ENCODE data around the gene ARHGAP24. TPM values are rescaled to one million over a fixed set of nuclear protein-coding genes. Genes with fewer than 3 reads are reported as not detected.
"Not testable (repeated sequence)": the region's sequence is repeated elsewhere in the genome, so short reads cannot be mapped to it uniquely, and the experiment has no call there.

Gene ARHGAP24
- total RNA-seq, 1 experiment from 2014 or later: 65.1 TPM

DNA sequence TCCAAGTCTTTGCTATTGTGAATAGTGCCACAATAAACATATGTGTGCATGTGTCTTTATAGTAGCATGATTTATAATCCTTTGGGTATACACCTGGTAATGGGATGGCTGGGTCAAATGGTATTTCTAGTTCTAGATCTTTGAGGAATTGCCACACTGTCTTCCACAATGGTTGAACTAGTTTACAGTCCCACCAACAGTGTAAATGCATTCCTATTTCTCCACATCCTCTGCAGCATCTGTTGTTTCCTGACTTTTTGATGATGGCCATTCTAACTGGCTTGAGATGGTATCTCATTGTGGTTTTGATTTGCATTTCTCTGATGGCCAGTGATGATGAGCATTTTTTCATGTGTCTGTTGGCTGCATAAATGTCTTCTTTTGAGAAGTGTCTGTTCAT lies 26.2 kb downstream of the ARHGAP24 start:
- H3K36me3 ChIP-seq (ENCODE audit: insufficient read depth, low read length); H3K9me2 ChIP-seq (replicated peaks; ENCODE audit: insufficient read depth, low read length); H3K27me3 ChIP-seq (ENCODE audit: low read length); H3K4me3 ChIP-seq (ENCODE audit: low read length); H3K9ac ChIP-seq (ENCODE audit: low read length); H4K20me1 ChIP-seq (ENCODE audit: insufficient read depth, low read depth, low read length); H3K4me2 ChIP-seq (ENCODE audit: low read depth, low read length, poor library complexity, severe bottlenecking); H3K27ac ChIP-seq (ENCODE audit: low read length); H2AFZ ChIP-seq (ENCODE audit: low read length); DNase-seq; H3K9me3 ChIP-seq (ENCODE audit: low read length): not testable (repeated sequence)
- Histone ChIP-seq H3K4me1 (ENCODE audit: low read length) (peaks cover 34% of the 10 kb centered on the region), H3K79me2 (ENCODE audit: low read length) (peaks cover 67% of the 10 kb centered on the region)

DNA sequence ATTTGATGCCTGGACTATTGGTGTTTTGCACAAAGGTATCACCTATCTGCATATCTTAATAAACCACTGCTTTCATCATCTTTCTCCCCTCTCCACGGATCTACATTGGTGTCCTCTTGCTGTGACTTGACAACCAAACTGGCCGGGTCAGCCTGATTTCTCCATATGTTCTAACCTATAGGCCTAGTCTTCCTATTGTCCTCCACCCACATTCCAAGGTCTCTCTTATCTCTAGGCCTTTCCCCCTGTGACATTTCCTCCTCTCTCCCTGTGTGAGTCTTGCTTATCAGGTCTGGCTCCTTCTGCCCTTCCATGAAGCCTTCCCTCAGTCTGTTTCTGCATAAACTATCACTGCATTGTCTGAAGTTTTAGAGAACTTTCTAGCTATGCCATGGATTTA lies 33.7 kb downstream of the ARHGAP24 start:
- Histone ChIP-seq H3K9me2 (replicated peaks; ENCODE audit: insufficient read depth, low read length) (no peaks in the 10 kb centered on the region), H3K36me3 (ENCODE audit: insufficient read depth, low read length) (no peaks in the 10 kb centered on the region), H4K20me1 (ENCODE audit: insufficient read depth, low read depth, low read length) (no peaks in the 10 kb centered on the region), H2AFZ (ENCODE audit: low read length) (no peak overlapping the region), H3K4me2 (ENCODE audit: low read depth, low read length, poor library complexity, severe bottlenecking) (no peak overlapping the region), H3K4me3 (ENCODE audit: low read length) (no peak overlapping the region), H3K4me1 (ENCODE audit: low read length) (peaks cover 50% of the 10 kb centered on the region), H3K27ac (ENCODE audit: low read length) (peak overlapping the region; percentile 35; the same call in 1 of the 2 replicates), H3K79me2 (ENCODE audit: low read length) (peaks cover 63% of the 10 kb centered on the region), H3K27me3 (ENCODE audit: low read length) (no peaks in the 10 kb centered on the region), H3K9me3 (ENCODE audit: low read length) (no peaks in the 10 kb centered on the region), H3K9ac (ENCODE audit: low read length) (no peak overlapping the region)
- DNase-seq: no peak

DNA sequence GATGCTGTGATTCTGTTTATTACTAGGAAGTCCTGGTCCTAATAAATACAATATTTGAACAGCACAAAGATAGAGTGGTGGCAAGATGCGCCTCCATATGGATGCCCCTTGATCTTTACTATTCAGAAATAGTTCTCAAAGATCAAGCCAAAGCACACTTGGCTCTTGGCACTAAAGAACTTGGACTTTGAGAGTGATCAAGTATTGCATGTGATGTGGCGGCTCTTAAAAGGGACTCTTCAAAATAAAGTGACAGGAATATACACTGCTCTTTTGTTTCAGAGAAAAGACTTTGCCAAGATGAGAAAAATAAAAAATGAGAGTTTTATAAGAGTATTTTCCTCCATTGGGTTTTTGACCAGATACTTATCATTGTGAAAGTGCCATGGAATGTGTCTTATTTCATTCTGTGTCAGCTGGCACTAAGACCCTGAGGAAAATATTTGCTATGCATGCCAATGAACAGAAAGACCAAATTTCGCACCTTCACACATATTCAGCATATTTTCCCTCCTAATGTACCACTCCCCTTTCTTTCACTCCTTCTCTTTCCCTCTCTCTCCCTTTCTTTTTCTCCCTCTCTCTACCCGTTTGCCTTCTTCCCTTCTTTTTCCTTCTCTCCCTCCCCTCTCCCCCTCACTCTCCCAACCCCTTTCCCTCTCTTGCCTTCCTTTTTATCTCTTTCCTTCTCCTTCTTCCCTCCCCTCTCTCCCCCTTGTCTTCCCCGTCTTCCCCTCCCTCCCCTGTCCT lies 35.1 kb downstream of the ARHGAP24 start:
- Histone ChIP-seq H3K79me2 (ENCODE audit: low read length) (peaks cover 77% of the 10 kb centered on the region), H3K27me3 (ENCODE audit: low read length) (no peaks in the 10 kb centered on the region), H3K27ac (ENCODE audit: low read length) (no peak overlapping the region), H3K9ac (ENCODE audit: low read length) (no peak overlapping the region), H3K9me2 (replicated peaks; ENCODE audit: insufficient read depth, low read length) (no peaks in the 10 kb centered on the region), H3K4me3 (ENCODE audit: low read length) (no peak overlapping the region), H3K36me3 (ENCODE audit: insufficient read depth, low read length) (no peaks in the 10 kb centered on the region), H3K4me1 (ENCODE audit: low read length) (peaks cover 63% of the 10 kb centered on the region), H3K4me2 (ENCODE audit: low read depth, low read length, poor library complexity, severe bottlenecking) (no peak overlapping the region), H2AFZ (ENCODE audit: low read length) (no peak overlapping the region), H4K20me1 (ENCODE audit: insufficient read depth, low read depth, low read length) (no peaks in the 10 kb centered on the region), H3K9me3 (ENCODE audit: low read length) (no peaks in the 10 kb centered on the region)
- no peak for DNase-seq

DNA sequence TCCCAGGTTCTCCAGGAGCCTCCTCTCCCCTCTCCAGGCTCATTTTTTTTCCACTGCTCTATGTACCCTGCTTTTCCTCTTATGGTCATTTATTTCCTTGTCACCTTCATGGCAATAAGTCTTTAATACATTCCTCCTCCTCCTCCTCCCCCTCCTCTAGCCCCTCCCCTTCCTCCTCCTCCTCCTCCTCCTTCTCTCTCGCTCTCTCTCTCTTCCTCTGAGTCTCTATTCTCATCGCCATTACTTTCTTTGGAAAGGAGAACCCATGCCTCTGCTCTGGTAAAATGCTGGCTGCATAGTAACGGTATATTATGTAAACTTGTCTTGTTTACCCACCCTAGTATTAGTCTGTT lies 35.7 kb downstream of the ARHGAP24 start:
- Histone ChIP-seq H3K9me2 (replicated peaks; ENCODE audit: insufficient read depth, low read length) (no peaks in the 10 kb centered on the region), H3K27me3 (ENCODE audit: low read length) (no peaks in the 10 kb centered on the region), H3K4me1 (ENCODE audit: low read length) (peaks cover 68% of the 10 kb centered on the region), H3K9me3 (ENCODE audit: low read length) (no peaks in the 10 kb centered on the region), H3K4me2 (ENCODE audit: low read depth, low read length, poor library complexity, severe bottlenecking) (no peak overlapping the region), H2AFZ (ENCODE audit: low read length) (no peak overlapping the region), H3K4me3 (ENCODE audit: low read length) (no peak overlapping the region), H4K20me1 (ENCODE audit: insufficient read depth, low read depth, low read length) (no peaks in the 10 kb centered on the region), H3K9ac (ENCODE audit: low read length) (no peak overlapping the region), H3K27ac (ENCODE audit: low read length) (no peak overlapping the region), H3K79me2 (ENCODE audit: low read length) (peaks cover 79% of the 10 kb centered on the region), H3K36me3 (ENCODE audit: insufficient read depth, low read length) (no peaks in the 10 kb centered on the region)
- no peak for DNase-seq

DNA sequence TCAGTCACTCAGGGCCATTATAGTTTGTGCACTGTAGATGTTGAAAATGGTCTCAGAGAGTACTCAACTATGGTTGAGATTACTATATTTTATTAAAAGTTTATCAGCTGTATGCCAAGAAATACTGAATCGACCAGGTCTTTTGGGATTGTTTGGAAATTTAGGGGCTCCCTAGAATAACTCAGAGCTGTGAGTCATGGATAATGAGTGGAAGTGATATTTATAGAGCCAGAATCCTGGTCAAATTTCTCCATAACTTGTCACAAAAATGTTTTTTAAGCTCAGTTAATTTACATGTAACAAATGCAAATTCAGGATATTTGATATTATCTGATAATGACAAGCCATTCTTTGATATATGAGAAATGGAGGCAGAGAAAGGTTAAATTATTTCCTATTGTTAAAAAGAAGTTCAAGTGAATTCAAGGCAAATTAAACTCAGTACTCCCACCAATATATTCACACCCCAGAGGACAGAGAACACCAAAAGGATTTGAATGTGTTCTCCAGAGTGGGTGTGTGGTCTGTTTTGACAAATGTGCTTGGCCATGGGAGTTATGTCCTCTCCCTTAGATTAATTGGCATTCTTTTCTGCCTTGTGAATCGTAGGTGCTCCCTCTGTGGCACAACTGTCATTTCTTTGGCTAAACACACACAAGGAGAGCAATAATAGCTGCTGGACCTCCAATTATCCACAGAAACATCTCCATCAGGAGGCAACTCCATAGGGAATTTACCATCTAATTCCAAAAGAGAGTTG lies 37.7 kb downstream of the ARHGAP24 start:
- H3K27me3 ChIP-seq (ENCODE audit: low read length): no peaks in the 10 kb centered on the region
- peak overlapping the region; percentile 52; the same call in 1 of the 2 replicates for H3K9ac ChIP-seq (ENCODE audit: low read length)
- H3K4me2 ChIP-seq (ENCODE audit: low read depth, low read length, poor library complexity, severe bottlenecking): peak overlapping the region; percentile 62
- peaks cover 78% of the 10 kb centered on the region for H3K4me1 ChIP-seq (ENCODE audit: low read length)
- H3K36me3 ChIP-seq (ENCODE audit: insufficient read depth, low read length): no peaks in the 10 kb centered on the region
- DNase-seq: no peak
- H2AFZ ChIP-seq (ENCODE audit: low read length): no peak overlapping the region
- no peaks in the 10 kb centered on the region for H3K9me2 ChIP-seq (replicated peaks; ENCODE audit: insufficient read depth, low read length)
- peak overlapping the region; percentile 34; the same call in 1 of the 2 replicates for H3K4me3 ChIP-seq (ENCODE audit: low read length)
- peaks cover 88% of the 10 kb centered on the region for H3K79me2 ChIP-seq (ENCODE audit: low read length)
- no peaks in the 10 kb centered on the region for H3K9me3 ChIP-seq (ENCODE audit: low read length)
- H3K27ac ChIP-seq (ENCODE audit: low read length): peak overlapping the region; percentile 49
- H4K20me1 ChIP-seq (ENCODE audit: insufficient read depth, low read depth, low read length): no peaks in the 10 kb centered on the region

DNA sequence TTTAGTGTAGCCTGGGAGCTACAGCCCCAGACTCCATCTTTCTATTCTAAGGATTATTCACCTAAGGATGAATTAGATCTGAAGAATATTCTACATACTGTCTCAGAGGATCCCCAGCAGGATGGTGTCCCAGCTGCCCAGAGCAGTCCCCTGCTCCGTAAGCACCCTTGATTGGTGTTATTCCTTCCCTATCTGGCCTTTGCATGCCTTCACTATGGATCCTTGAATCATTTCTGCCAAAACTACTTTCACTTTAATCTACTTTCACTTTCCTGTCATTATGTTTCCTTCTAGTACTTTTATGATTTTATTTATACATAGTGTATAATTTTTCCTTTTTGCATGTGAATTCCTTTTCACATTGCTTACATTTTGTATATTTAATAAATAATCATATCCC lies 39.2 kb downstream of the ARHGAP24 start:
- Histone ChIP-seq H3K27ac (ENCODE audit: low read length) (peak overlapping the region; percentile 49), H3K27me3 (ENCODE audit: low read length) (no peaks in the 10 kb centered on the region), H3K4me1 (ENCODE audit: low read length) (peaks cover 69% of the 10 kb centered on the region), H3K9ac (ENCODE audit: low read length) (peak overlapping the region; percentile 52), H3K9me2 (replicated peaks; ENCODE audit: insufficient read depth, low read length) (no peaks in the 10 kb centered on the region), H3K79me2 (ENCODE audit: low read length) (peaks cover 87% of the 10 kb centered on the region), H3K36me3 (ENCODE audit: insufficient read depth, low read length) (no peaks in the 10 kb centered on the region), H3K4me2 (ENCODE audit: low read depth, low read length, poor library complexity, severe bottlenecking) (peak overlapping the region; percentile 62), H3K4me3 (ENCODE audit: low read length) (peak overlapping the region; percentile 34; the same call in 1 of the 2 replicates), H2AFZ (ENCODE audit: low read length) (no peak overlapping the region), H4K20me1 (ENCODE audit: insufficient read depth, low read depth, low read length) (no peaks in the 10 kb centered on the region), H3K9me3 (ENCODE audit: low read length) (no peaks in the 10 kb centered on the region)
- no peak for DNase-seq

DNA sequence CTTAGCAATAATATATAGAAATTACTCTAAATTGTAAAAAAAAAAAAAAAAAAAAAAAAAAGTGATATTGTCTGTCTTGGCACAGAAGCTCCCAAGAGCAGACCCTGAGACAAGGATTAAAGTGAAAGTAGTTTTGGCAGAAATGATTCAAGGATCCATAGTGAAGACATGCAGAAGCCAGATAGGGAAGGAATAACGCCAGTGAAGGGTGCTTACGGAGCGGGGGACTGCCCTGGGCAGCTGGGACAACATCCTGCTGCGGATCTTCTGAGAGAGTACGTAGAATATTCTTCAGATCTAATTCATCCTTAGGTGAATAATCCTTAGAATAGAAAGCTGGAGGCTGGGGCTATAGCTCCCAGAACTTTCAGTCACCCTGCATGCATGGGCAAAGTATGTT lies 39.8 kb downstream of the ARHGAP24 start:
- H3K4me1 ChIP-seq (ENCODE audit: low read length): peaks cover 76% of the 10 kb centered on the region
- no peak for DNase-seq
- no peaks in the 10 kb centered on the region for H3K9me2 ChIP-seq (replicated peaks; ENCODE audit: insufficient read depth, low read length)
- peak overlapping the region; percentile 22 for H3K4me2 ChIP-seq (ENCODE audit: low read depth, low read length, poor library complexity, severe bottlenecking)
- no peak overlapping the region for H3K4me3 ChIP-seq (ENCODE audit: low read length)
- H3K9me3 ChIP-seq (ENCODE audit: low read length): no peaks in the 10 kb centered on the region
- H4K20me1 ChIP-seq (ENCODE audit: insufficient read depth, low read depth, low read length): no peaks in the 10 kb centered on the region
- H3K9ac ChIP-seq (ENCODE audit: low read length): no peak overlapping the region
- no peaks in the 10 kb centered on the region for H3K27me3 ChIP-seq (ENCODE audit: low read length)
- H3K79me2 ChIP-seq (ENCODE audit: low read length): peaks cover 93% of the 10 kb centered on the region
- H3K36me3 ChIP-seq (ENCODE audit: insufficient read depth, low read length): no peaks in the 10 kb centered on the region
- H3K27ac ChIP-seq (ENCODE audit: low read length): peak overlapping the region; percentile 49; the same call in 1 of the 2 replicates
- no peak overlapping the region for H2AFZ ChIP-seq (ENCODE audit: low read length)

DNA sequence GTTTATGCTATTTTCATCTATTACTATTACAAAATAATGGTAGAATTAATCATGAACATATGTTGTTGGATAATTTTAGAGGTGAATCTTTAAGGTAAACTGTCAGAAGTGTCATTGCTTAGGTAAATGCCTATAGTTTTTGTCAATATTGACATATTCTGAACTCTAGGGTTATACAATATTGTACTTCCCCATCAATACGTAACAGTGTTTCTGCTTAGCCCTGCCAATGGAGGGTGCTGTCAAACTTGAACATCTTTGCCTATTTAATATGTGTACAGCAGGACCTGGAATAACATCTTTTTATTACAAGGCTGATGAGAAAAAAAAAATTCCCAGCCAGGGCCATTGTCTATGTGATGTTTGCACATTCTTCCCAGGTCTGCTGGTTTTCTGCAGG lies 40.8 kb downstream of the ARHGAP24 start:
- Histone ChIP-seq H4K20me1 (ENCODE audit: insufficient read depth, low read depth, low read length) (no peaks in the 10 kb centered on the region), H3K9ac (ENCODE audit: low read length) (no peak overlapping the region), H3K4me1 (ENCODE audit: low read length) (peaks cover 78% of the 10 kb centered on the region), H2AFZ (ENCODE audit: low read length) (no peak overlapping the region), H3K9me3 (ENCODE audit: low read length) (no peaks in the 10 kb centered on the region), H3K27me3 (ENCODE audit: low read length) (no peaks in the 10 kb centered on the region), H3K27ac (ENCODE audit: low read length) (0 out of 2 replicates have a peak overlapping the region, but pooled peaks have one; percentile 26), H3K4me2 (ENCODE audit: low read depth, low read length, poor library complexity, severe bottlenecking) (no peak overlapping the region), H3K36me3 (ENCODE audit: insufficient read depth, low read length) (no peaks in the 10 kb centered on the region), H3K4me3 (ENCODE audit: low read length) (no peak overlapping the region), H3K9me2 (replicated peaks; ENCODE audit: insufficient read depth, low read length) (no peaks in the 10 kb centered on the region), H3K79me2 (ENCODE audit: low read length) (peaks cover 93% of the 10 kb centered on the region)
- DNase-seq: no peak

Measured in Karpas-422 (cell line).